Testis (tissue), 2 donors: ENCODE results near the gene GFRA1.

ENCODE experiments used
- POLR2A ChIP-seq: fragments of 450-650 bp; IDR thresholded peaks from one replicate; pipeline ENCODE4 v1.6.1; 2017; ENCODE audit warnings: antibody characterized with exemption, mild to moderate bottlenecking, moderate library complexity
- TF ChIP-seq, protein P1 (sequence below), 3 experiments: fragments of 450-650 bp in 2 of 3; fragments of 200-600 bp in 1 of 3; sonication (generic) in 1 of 3; IDR thresholded peaks; one replicate each; pipeline ENCODE4 v1.5.1; 2016 to 2019; ENCODE audit warnings: antibody characterized with exemption in 3 of 3, mild to moderate bottlenecking in 2 of 3, moderate library complexity in 1 of 3

DNA sequence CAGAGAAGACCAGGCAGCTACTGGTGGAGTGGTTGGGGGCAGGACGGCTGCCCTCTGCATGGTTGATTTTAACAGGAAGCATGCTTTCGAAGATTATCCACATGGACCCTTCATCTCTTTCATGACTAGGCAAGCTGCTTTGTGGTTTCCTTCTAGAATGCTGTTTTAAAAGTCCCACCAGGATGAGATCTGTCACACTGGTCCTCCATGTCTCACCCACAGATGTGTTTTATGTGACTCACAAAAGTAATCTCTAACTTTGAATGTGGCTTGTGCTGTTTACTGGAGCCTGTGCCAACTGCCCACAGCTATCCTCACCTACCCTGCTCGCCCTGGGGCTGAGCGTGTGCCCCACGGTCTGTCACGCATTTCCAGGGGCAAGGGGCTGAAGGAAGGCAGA is 188.8 kb downstream of the GFRA1 start:
- TF ChIP-seq, protein P1, sequence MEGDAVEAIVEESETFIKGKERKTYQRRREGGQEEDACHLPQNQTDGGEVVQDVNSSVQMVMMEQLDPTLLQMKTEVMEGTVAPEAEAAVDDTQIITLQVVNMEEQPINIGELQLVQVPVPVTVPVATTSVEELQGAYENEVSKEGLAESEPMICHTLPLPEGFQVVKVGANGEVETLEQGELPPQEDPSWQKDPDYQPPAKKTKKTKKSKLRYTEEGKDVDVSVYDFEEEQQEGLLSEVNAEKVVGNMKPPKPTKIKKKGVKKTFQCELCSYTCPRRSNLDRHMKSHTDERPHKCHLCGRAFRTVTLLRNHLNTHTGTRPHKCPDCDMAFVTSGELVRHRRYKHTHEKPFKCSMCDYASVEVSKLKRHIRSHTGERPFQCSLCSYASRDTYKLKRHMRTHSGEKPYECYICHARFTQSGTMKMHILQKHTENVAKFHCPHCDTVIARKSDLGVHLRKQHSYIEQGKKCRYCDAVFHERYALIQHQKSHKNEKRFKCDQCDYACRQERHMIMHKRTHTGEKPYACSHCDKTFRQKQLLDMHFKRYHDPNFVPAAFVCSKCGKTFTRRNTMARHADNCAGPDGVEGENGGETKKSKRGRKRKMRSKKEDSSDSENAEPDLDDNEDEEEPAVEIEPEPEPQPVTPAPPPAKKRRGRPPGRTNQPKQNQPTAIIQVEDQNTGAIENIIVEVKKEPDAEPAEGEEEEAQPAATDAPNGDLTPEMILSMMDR (IDR thresholded peaks at IDR 0.05): no peak
- no peak for TF ChIP-seq POLR2A
